Measurements from ENCODE around the gene SORCS2.

Gene SORCS2

DNA sequence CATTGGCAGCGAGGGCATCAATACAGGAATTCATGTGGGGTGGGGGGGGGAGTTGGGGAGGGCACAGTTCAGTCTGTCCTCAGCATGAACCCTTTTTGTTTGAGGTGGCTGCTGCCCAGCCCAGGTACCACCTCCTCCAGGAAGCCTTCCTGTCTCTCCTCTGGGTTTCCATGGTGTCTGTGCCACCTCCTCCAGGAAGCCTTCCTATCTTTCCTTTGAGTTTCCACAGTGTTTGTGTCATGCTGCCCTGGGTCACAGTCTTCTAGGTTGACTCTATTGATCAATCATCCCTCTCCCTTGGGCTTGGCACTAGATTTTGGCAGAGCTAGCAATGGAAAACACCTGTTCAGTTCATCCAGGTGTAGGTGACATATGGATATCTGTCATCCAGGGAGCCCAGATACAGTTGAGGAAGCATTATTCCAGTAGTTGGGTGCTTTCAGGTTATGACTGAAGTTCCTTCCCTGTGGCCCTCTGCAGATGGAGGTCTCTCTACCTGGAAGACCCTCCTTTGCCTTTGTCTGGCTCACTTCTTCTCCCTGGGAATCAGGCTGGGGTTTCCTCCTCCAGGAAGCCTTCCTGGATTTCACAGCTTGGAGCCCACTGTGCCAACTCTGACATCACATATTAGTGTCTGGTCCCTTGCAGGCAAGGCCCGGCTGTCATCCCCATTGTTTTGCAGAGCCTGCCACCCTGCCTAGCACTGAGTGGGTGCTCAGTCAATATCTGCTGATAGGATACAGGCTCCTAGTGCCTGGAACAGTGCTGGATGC is 96.6 kb downstream of the SORCS2 start:
- no peak for DNase-seq (ENCODE audit: extremely low read depth, low read depth)
- TF ChIP-seq CTCF (IDR thresholded peaks at IDR 0.05; ENCODE audit: low read depth, low read length): no peak

DNA sequence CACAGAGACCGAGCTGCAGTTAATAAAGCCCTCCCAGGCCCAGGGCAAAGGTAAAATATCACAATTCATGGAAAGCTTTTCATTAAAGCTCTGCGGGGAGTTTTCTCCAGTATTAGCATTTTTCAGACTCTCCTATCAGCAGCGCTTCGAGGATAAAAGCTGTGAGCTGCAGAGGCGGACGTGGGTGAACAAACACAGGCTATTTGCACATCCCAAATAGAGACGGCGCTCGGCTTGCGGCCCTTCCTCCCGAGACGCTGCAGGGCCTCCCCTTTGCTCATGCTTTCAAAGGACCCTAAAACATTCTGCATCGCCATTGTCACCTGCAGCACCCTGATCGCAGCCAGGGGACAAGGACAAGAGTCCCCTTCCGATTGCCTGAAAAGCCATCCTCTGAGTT is 97.3 kb downstream of the SORCS2 start:
- no peak for TF ChIP-seq CTCF (IDR thresholded peaks at IDR 0.05; ENCODE audit: low read depth, low read length)
- DNase-seq (ENCODE audit: extremely low read depth, low read depth): no peak

- DNase-seq (ENCODE audit: extremely low read depth, low read depth): peak; percentile 8
- no peak for TF ChIP-seq CTCF (IDR thresholded peaks at IDR 0.05; ENCODE audit: low read depth, low read length)
Measured at GRCh38 chr4:7291372-7292114, 99.2 kb downstream of the SORCS2 start.

GRCh38 chr4:7293703-7294102 is 101.4 kb downstream of the SORCS2 start:
- no peak for TF ChIP-seq CTCF (IDR thresholded peaks at IDR 0.05; ENCODE audit: low read depth, low read length)

DNA sequence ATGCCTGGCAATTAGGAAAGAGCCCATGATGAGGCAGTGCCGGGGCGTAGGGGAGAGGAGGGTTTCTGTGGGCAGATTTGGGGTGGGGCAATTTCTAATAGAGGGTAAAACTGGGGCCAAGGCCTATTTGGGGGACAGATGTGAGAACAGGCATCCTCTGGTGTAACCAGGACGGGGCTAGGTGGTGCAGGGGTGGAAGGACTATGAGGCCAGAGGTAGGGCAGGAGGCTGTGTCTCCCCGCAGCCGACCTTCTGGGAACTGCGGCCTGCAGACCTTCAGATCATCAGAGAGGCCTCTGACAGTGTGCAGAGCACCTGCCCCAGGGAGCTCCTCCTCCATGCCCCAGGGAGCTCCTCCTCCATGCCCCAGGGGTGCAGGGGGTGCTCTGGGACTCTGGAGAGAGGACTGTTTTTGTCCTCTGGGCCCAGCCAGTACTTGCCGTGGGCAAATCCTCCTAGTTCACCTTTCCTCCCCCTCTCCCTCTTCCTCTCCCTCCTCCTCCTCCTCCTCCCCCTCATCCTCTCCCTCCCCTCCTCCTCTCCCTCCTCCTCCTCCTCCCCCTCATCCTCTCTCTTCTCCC is 101.9 kb downstream of the SORCS2 start:
- DNase-seq (ENCODE audit: extremely low read depth, low read depth): no peak
- TF ChIP-seq CTCF (IDR thresholded peaks at IDR 0.05; ENCODE audit: low read depth, low read length): no peak

More at GRCh38 chr4:7293703-7294102, 101.4 kb downstream of the SORCS2 start:
- DNase-seq (ENCODE audit: extremely low read depth, low read depth): no peak

- no peak for TF ChIP-seq CTCF (IDR thresholded peaks at IDR 0.05; ENCODE audit: low read depth, low read length)
- no peak for DNase-seq (ENCODE audit: extremely low read depth, low read depth)
Measured at GRCh38 chr4:7295197-7295910, 103.0 kb downstream of the SORCS2 start.

Data from AG09319 (cell line).